ENCODE results near the gene DIAPH1.

GRCh38 chr5:141662028-141662427, 43.2 kb upstream of the DIAPH1 start:
- TF ChIP-seq, protein P1, sequence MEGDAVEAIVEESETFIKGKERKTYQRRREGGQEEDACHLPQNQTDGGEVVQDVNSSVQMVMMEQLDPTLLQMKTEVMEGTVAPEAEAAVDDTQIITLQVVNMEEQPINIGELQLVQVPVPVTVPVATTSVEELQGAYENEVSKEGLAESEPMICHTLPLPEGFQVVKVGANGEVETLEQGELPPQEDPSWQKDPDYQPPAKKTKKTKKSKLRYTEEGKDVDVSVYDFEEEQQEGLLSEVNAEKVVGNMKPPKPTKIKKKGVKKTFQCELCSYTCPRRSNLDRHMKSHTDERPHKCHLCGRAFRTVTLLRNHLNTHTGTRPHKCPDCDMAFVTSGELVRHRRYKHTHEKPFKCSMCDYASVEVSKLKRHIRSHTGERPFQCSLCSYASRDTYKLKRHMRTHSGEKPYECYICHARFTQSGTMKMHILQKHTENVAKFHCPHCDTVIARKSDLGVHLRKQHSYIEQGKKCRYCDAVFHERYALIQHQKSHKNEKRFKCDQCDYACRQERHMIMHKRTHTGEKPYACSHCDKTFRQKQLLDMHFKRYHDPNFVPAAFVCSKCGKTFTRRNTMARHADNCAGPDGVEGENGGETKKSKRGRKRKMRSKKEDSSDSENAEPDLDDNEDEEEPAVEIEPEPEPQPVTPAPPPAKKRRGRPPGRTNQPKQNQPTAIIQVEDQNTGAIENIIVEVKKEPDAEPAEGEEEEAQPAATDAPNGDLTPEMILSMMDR (IDR thresholded peaks at IDR 0.05; ENCODE audit: low read depth, low read length): no peak
- TF ChIP-seq EZH2phosphoT487 (IDR thresholded peaks at IDR 0.05; ENCODE audit: low read depth): no peak

All from OCI-LY3 (cell line).